A549 treated with DMSO at 1 μM for 4 hours (cell line): ENCODE measurements around the gene SYT11. TPM values are rescaled to one million over a fixed set of nuclear protein-coding genes. Genes with fewer than 3 reads are reported as not detected.

Experiments
- total RNA-seq: library from RNA; stranded (reverse); fragments of 200-300 nt; extraction: Qiagen RNA extraction; gene quantifications from 5 replicates; pipeline ENCODE4 v1.2.3, GENCODE V29; 2022; ENCODE audit warnings: low read depth

The SYT11 gene, protein sequence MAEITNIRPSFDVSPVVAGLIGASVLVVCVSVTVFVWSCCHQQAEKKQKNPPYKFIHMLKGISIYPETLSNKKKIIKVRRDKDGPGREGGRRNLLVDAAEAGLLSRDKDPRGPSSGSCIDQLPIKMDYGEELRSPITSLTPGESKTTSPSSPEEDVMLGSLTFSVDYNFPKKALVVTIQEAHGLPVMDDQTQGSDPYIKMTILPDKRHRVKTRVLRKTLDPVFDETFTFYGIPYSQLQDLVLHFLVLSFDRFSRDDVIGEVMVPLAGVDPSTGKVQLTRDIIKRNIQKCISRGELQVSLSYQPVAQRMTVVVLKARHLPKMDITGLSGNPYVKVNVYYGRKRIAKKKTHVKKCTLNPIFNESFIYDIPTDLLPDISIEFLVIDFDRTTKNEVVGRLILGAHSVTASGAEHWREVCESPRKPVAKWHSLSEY
- 1.1 to 1.7 TPM (median 1.5 TPM) in 5 replicates for total RNA-seq

DNA sequence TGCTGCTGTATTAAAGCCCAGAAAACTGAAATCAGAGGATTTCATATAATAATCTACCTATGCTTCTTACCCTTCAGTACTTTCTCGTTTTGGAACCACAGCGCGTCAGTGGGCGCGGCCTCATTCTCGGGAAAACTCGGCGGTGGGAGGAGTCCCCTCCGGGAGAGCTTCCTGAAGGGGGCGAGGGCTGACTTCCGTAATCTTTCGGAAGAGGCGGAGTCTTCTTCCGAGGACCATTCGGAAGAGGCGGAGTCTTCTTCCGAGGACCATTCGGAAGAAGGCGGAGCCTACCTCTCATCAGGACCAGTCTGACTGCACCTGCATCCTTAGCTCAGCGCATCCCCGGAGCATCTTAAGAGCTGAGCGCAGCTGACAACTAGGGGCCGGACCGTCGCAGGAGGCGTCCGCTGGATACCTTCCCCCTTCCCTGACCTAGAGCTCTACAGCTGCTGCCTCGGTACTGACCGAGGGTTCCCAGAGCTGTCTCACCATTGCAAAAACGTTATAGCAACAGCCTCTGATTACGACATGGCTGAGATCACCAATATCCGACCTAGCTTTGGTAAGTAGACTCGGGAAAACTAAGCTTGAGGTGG lies at the start of gene SYT11:
TSS of gene SYT11 (plus strand) at position 334 of the 596 bp plus-strand sequence. CDS start at position 529, 195 bp downstream.

DNA sequence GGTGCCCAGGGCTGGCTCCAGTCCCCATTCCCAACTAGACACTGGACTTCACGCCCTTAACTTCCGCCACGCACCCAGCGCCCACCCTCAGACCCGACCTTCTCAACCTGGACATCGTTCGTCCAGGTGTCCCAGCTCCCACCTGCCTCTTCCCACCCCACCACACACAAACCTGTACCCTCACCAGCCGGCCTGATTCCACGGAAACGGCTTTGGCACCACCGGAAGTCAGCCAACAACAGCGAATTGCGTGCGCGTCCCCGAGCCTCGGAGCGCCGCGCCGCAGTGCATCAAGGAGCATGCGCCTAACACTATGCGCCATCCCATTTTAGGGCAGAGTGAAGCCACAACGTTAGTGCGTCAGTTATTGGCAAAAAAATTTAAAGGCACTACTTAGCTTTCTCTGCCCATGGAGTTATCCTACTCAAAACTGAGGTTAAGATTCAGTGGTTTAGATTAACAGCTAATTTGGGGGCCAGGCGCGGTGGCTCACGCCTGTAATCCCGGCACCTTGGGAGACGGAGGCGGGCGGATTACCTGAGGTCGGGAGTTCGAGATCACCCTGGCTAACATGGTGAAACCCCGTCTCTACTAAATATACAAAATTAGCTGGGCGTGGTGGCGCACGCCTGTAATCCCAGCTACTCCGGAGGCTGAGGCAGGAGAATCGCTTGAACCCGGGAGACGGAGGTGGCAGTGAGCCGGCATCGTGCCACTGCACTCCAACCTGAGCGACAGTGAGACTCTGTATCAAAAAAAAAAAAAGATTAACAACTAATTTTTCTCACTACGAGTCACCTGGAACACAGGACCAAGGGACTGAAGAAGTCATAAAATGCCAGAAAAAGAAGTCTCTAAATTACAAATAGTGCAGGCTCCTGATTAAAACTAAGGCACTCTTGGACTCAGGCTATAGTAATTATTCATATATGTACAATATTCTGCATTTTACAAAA lies 2.1 kb upstream of the SYT11 start, which contains the start of gene GON4L:
TSS of gene GON4L (minus strand) at position 240 of the 956 bp plus-strand sequence. CDS start 3,434 bp downstream, outside the sequence.

DNA sequence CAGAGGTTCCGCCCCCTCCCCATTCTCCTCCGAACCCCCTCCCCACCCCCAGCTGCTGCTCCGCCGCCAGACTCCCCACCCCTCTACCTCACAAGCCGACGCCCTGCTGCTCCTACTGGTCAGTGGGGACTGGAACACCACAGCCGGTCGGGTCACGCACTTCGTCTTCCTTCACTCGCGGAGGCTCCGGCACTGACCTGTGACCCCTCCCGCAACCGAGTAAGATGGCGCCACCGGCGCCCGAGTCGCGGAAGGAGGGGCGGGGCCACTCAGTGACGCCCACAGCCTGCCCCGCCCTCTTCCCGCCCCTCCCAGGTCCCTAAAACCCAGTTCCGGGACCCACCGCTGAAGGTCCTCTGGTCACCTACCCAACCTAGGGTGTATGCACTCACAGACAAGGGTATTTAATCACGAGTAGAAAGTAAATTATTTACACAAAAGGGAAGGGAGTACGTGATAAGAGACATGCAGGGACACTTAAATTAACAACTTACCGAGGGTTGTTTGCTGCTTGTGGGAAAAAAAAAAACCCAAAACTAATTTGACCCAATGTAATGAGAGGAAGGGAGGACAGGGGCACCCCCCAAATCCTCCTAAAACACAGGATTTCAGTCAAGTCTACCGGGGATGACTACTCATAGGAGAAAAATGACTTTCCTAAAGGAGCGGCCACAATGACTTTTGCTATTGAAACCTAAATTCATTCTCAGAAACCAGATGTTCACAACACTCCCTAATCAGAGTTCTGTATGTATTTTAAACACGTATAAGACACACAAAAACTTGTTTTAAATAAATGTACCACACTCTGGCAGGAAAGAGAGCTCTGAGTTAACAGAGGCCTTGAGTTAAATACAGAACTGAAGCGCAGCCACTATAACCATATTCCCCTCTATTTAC lies 52.0 kb downstream of the SYT11 start, which contains the start of gene RIT1:
TSS of gene RIT1 (minus strand) at position 194 of the 900 bp plus-strand sequence. CDS start 588 bp downstream, outside the sequence.

DNA sequence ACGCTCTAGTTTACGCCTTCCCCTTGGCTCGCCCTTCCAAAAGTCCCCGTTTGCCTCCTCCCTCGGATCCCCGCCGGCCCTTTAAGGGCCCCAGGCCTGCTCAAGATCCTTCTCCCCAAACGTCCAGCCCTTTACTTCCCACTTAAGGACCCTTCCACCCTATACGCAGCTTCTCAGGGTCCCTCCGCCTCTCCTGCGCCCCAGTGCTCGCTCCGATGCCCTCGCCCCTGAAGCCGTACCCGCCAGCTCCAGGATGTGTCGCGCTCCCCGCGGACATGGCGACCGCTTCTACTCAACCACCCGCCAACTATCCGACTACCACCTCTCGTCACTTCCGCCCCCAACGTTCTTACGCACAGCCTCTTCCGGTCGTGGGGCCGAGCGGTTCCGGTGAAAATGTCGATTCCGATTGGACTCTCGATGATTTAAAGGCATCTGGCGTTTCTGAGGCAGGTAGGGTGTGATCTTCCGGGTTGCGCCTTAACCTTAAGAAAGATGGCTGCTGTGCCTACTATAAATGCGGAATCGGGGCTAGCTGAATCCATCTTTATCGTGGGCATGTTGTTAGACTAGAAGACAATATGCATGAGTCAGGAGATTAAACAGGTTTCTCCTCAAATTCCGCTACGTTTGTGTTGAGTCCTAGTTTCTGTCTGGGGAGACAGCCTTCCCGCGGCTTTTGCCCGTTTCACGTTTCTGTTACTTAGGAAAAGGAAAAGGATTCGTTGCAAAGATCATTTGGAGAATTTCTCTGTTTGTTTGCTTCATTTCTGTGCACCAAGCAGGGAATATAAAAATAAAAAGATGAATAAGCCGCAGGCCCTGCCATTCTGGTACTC lies 74.9 kb downstream of the SYT11 start, which contains the start of gene KHDC4:
TSS of gene KHDC4 (minus strand) at position 317 of the 839 bp plus-strand sequence. CDS start at position 277, 40 bp downstream.

Other genes starting within 250 kb of the SYT11 start
- gene MSTO1, start 249.3 kb upstream of the SYT11 start, total RNA-seq, result 37.5 to 46.0 TPM (median 41.6 TPM) in 5 replicates
- gene YY1AP1, start 170.8 kb upstream of the SYT11 start, total RNA-seq, result 46.0 to 51.9 TPM (median 48.0 TPM) in 5 replicates
- 119 to 151 TPM (median 124 TPM) in 5 replicates for gene DAP3, start 170.5 kb upstream of the SYT11 start, total RNA-seq
- 13.7 to 17.9 TPM (median 15.4 TPM) in 5 replicates for gene GON4L, start 2.4 kb upstream of the SYT11 start, total RNA-seq
- gene RIT1, start 51.8 kb downstream of the SYT11 start, total RNA-seq, result 24.2 to 29.3 TPM (median 26.4 TPM) in 5 replicates
- gene KHDC4, start 74.8 kb downstream of the SYT11 start, total RNA-seq, result 16.0 to 33.2 TPM (median 30.6 TPM) in 5 replicates
- gene RXFP4, start 82.1 kb downstream of the SYT11 start, total RNA-seq, result not detected in 5 replicates
- gene ARHGEF2, start 119.0 kb downstream of the SYT11 start, total RNA-seq, result 38.8 to 47.2 TPM (median 41.7 TPM) in 5 replicates
- gene SSR2, start 161.4 kb downstream of the SYT11 start, total RNA-seq, result 262 to 276 TPM (median 267 TPM) in 5 replicates
- gene UBQLN4, start 194.2 kb downstream of the SYT11 start, total RNA-seq, result 38.5 to 48.6 TPM (median 41.7 TPM) in 5 replicates
- gene LAMTOR2, start 195.2 kb downstream of the SYT11 start, total RNA-seq, result 146 to 158 TPM (median 152 TPM) in 5 replicates
- gene RAB25, start 201.6 kb downstream of the SYT11 start, total RNA-seq, result 0.14 TPM in 1 of 5 replicates, not detected in the others
- 1.4 to 3.0 TPM (median 2.5 TPM) in 5 replicates for gene MEX3A, start 222.9 kb downstream of the SYT11 start, total RNA-seq